ENCODE results near the gene ANO1. TPM values are rescaled to one million over a fixed set of nuclear protein-coding genes. Genes with fewer than 3 reads are reported as not detected.

ANO1 gene
- total RNA-seq, 4 donors from 2014 or later = 6.8 to 72.6 (median 36.2) TPM

DNA sequence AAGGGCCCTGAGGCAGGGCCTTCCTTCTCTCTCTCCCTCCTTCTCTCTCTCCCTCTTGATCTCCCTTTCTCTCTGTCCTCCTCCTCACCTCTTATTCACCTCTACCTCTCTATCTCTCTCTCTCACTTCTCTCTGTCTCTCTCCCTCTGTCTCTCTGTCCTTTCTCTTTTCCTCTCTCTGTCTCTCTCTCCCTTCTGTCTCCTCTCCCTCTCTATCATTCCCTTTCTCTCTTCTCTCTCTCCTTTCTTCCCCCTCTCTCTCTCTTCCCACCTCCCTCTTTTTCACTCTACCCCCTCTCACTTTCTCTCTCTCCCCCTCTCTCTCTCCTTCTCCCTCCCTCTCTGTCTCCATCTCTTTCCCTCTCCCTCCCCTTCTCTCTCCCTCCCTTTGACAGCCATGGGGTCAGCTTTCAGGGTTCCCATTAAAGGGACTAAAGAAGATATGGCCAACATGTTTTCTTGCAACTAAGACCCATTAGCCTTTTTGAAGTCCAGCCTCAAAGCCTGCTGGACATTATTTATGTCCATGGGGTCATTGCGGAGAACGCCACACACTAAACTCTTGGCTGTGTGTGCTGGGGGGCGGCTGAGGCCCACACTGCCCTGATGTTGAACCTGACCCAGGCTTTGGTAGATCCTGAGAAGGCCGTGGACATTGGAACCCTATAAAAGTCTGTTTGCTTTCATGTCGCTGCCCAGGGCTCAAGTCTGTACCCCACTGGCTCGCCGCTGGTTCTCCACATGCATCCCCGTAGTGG lies 15.0 kb downstream of the ANO1 start:
- H3K4me3 ChIP-seq = no peak overlapping the region
- no peaks in the 10 kb centered on the region for H3K36me3 ChIP-seq
- peaks cover 8 to 11% of the 10 kb centered on the region in 2 donors for H3K4me1 ChIP-seq
- H3K9me3 ChIP-seq = no peaks in the 10 kb centered on the region
- peak overlapping the region in 1 of 2 donors; percentile 42 for H3K27ac ChIP-seq
- TF ChIP-seq, protein P1, sequence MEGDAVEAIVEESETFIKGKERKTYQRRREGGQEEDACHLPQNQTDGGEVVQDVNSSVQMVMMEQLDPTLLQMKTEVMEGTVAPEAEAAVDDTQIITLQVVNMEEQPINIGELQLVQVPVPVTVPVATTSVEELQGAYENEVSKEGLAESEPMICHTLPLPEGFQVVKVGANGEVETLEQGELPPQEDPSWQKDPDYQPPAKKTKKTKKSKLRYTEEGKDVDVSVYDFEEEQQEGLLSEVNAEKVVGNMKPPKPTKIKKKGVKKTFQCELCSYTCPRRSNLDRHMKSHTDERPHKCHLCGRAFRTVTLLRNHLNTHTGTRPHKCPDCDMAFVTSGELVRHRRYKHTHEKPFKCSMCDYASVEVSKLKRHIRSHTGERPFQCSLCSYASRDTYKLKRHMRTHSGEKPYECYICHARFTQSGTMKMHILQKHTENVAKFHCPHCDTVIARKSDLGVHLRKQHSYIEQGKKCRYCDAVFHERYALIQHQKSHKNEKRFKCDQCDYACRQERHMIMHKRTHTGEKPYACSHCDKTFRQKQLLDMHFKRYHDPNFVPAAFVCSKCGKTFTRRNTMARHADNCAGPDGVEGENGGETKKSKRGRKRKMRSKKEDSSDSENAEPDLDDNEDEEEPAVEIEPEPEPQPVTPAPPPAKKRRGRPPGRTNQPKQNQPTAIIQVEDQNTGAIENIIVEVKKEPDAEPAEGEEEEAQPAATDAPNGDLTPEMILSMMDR (IDR thresholded peaks at IDR 0.05) = no peak
- no peak for TF ChIP-seq POLR2A (IDR thresholded peaks at IDR 0.05)
- no peaks in the 10 kb centered on the region for H3K27me3 ChIP-seq
- intact Hi-C loops (cut with DNase I; ENCODE audit: low total_unique reads) = no loop called here
- DNase-seq = no peak

DNA sequence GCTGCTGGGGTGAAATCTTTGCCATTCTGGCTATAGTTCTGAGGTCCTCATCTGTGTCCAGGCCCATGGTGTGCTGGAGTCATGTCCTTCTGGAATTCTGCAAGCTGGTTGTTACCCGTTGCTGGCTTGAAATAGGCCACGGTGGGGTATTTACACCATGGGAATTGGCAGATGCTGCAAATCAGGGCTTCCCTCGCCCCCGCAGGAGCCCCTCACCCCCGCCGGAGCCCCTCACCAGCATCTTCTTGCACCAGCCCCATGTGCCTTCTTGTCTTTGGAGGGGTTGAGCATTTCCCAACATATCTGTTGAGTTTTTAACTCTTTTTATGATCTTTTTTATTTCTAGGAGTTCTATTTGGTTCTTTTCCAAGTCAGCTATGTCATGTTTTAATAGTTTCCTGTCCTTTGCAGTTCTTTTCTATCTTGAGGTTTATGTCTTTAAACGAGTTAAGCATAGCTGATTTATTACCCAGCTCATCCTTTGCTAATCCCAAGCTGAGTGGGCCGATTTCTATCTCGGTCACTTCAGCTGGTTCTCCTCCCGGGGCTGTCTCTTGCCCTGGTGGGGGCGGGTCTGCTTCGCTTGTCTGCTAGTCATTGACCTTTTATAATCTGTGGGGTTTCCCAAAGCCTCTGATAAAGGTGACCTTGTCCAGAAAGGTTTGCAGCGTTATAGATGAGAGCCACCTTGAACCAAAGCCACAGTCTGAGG lies 17.6 kb downstream of the ANO1 start:
- Histone ChIP-seq H3K27ac (peak overlapping the region; percentile 14 to 66), H3K4me3 (no peak overlapping the region), H3K4me1 (peaks cover 5 to 25% of the 10 kb centered on the region in 2 donors), H3K36me3 (no peaks in the 10 kb centered on the region), H3K27me3 (no peaks in the 10 kb centered on the region), H3K9me3 (no peaks in the 10 kb centered on the region)
- TF ChIP-seq, protein P1 (IDR thresholded peaks at IDR 0.05) = no peak
- TF ChIP-seq POLR2A (IDR thresholded peaks at IDR 0.05) = no peak
- intact Hi-C loops (cut with DNase I; ENCODE audit: low total_unique reads) = no loop called here
- DNase-seq = peak in 1 of 2 donors; percentile 70

DNA sequence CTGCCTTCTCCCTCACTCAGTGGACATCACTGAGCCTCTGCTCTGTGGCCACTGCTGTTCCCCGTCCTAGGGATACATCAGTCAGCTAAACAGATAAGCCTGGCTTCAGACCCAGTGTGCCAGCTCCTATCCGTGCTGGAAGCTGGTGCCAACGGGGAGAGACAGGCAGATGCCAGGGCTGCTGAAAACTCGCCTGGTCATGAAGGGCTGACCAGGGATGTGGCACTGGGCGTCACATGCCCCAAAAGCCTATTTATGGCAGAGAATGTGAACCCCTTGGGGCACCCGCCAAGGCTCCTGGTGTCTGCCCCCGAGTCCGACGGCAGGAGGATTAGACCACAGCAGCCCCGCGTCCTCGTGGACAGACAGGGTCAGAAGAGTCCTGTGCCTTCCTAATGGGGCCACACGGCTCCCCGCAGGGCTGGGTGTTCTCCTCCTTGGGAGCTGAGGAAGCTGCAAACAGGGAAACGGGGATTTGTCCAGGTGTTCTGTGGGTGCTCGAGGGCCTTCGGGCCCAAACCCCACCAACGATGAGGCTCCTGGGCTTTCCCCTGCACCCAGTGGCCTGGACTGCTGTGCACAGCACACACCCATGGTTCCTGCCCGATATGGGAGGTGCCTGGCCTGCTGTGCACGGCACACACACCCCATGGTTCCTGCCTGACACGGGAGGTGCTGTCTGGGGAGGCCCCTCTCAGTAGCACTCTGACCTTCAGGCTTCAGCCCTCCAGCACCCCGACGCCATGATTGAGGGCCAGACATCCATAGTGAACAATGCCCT lies 19.9 kb downstream of the ANO1 start:
- Histone ChIP-seq H3K4me1 (peaks cover 0 to 18% of the 10 kb centered on the region in 2 donors), H3K27me3 (no peaks in the 10 kb centered on the region), H3K27ac (peak overlapping the region in 1 of 2 donors; percentile 48), H3K36me3 (no peaks in the 10 kb centered on the region), H3K9me3 (no peaks in the 10 kb centered on the region), H3K4me3 (no peak overlapping the region)
- no peak for DNase-seq
- TF ChIP-seq, protein P1 (IDR thresholded peaks at IDR 0.05) = no peak
- no peak for TF ChIP-seq POLR2A (IDR thresholded peaks at IDR 0.05)
- intact Hi-C loops (cut with DNase I; ENCODE audit: low total_unique reads) = no loop called here

DNA sequence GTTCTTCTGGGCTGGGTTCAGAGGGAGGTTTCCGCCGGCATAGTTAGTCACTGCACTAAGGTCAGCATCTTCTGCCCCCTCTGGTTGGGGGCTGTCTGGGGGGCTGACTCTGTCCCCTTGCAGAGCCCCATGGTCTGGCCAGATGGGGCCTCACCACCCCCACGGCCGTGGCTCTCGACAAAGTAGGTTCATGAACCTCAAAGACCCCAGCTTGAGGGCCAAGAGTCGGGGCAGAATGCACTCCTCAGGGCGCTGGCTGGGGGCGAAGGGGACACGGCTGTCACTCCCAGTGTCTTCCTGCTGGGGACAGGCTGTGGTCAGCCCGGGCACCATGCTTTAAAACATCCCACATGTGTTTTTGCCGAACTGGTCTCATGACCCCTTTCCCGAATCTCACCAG lies 20.8 kb downstream of the ANO1 start:
- TF ChIP-seq, protein P1 (IDR thresholded peaks at IDR 0.05) = no peak
- TF ChIP-seq POLR2A (IDR thresholded peaks at IDR 0.05) = no peak
- no peaks in the 10 kb centered on the region for H3K27me3 ChIP-seq
- peak overlapping the region; percentile 24 to 48 for H3K27ac ChIP-seq
- DNase-seq = no peak
- no peaks in the 10 kb centered on the region for H3K36me3 ChIP-seq
- intact Hi-C loops (cut with DNase I; ENCODE audit: low total_unique reads) = no loop called here
- no peak overlapping the region for H3K4me3 ChIP-seq
- peaks cover 0 to 24% of the 10 kb centered on the region in 2 donors for H3K4me1 ChIP-seq
- H3K9me3 ChIP-seq = no peaks in the 10 kb centered on the region

Data from uterus (tissue), 4 donors.